ENCODE results near the gene COL13A1. TPM values are rescaled to one million over a fixed set of nuclear protein-coding genes. Genes with fewer than 3 reads are reported as not detected.

Gene COL13A1
- total RNA-seq, 1 donor from 2014 or later: 9.5 TPM

- intact Hi-C loops (cut with DNase I): loop anchor here (2.0 to 10.0 kb wide), 6 partner anchors 112 to 400 kb away; partner anchors contain the start of gene COL13A1
- DNase-seq (ENCODE audit: low spot score): peak; percentile 81
Measured at GRCh38 chr10:69914398-69915214, 112.9 kb downstream of the COL13A1 start.

GRCh38 chr10:69915215-69915560 is 113.5 kb downstream of the COL13A1 start:
- DNase-seq (ENCODE audit: low spot score): no peak
- intact Hi-C loops (cut with DNase I): loop anchor here (2.0 to 10.0 kb wide), 3 partner anchors 218 to 400 kb away; no protein-coding TSS in a partner anchor

GRCh38 chr10:69916118-69916517 is 114.4 kb downstream of the COL13A1 start:
- no peak for DNase-seq (ENCODE audit: low spot score)
- intact Hi-C loops (cut with DNase I): loop anchor here (5.0 to 10.0 kb wide), 2 partner anchors 219 to 401 kb away; no protein-coding TSS in a partner anchor

GRCh38 chr10:69918036-69918435 is 116.3 kb downstream of the COL13A1 start:
- intact Hi-C loops (cut with DNase I): loop anchor here (5.0 to 10.0 kb wide), 2 partner anchors 221 to 403 kb away; no protein-coding TSS in a partner anchor
- no peak for DNase-seq (ENCODE audit: low spot score)

GRCh38 chr10:69919250-69919649 is 117.5 kb downstream of the COL13A1 start:
- DNase-seq (ENCODE audit: low spot score): no peak
- intact Hi-C loops (cut with DNase I): loop anchor here (5.0 to 10.0 kb wide), 2 partner anchors 222 to 404 kb away; no protein-coding TSS in a partner anchor

GRCh38 chr10:69925111-69925510 is 123.4 kb downstream of the COL13A1 start:
- DNase-seq (ENCODE audit: low spot score): no peak
- intact Hi-C loops (cut with DNase I): no loop called here

GRCh38 chr10:69928339-69928738 is 126.6 kb downstream of the COL13A1 start:
- intact Hi-C loops (cut with DNase I): no loop called here
- DNase-seq (ENCODE audit: low spot score): no peak

- intact Hi-C loops (cut with DNase I): no loop called here
- no peak for DNase-seq (ENCODE audit: low spot score)
Measured at GRCh38 chr10:69929575-69929974, 127.9 kb downstream of the COL13A1 start.

GRCh38 chr10:69934768-69935167 is 133.1 kb downstream of the COL13A1 start:
- no peak for DNase-seq (ENCODE audit: low spot score)
- intact Hi-C loops (cut with DNase I): no loop called here

- intact Hi-C loops (cut with DNase I): no loop called here
Measured at GRCh38 chr10:69936091-69936490, 134.4 kb downstream of the COL13A1 start.

GRCh38 chr10:69938541-69938991 is 136.9 kb downstream of the COL13A1 start:
- DNase-seq (ENCODE audit: low spot score): no peak

More at GRCh38 chr10:69936091-69936490, 134.4 kb downstream of the COL13A1 start:
- DNase-seq (ENCODE audit: low spot score): no peak

GRCh38 chr10:69939061-69939460 is 137.4 kb downstream of the COL13A1 start:
- intact Hi-C loops (cut with DNase I): no loop called here
- DNase-seq (ENCODE audit: low spot score): no peak

More at GRCh38 chr10:69938541-69938991, 136.9 kb downstream of the COL13A1 start:
- intact Hi-C loops (cut with DNase I): no loop called here

GRCh38 chr10:69939481-69939880 is 137.8 kb downstream of the COL13A1 start:
- no peak for DNase-seq (ENCODE audit: low spot score)
- intact Hi-C loops (cut with DNase I): no loop called here

GRCh38 chr10:69941730-69942129 is 140.0 kb downstream of the COL13A1 start:
- intact Hi-C loops (cut with DNase I): no loop called here
- no peak for DNase-seq (ENCODE audit: low spot score)

- DNase-seq (ENCODE audit: low spot score): no peak
- intact Hi-C loops (cut with DNase I): no loop called here
Measured at GRCh38 chr10:69943292-69943820, 141.7 kb downstream of the COL13A1 start.

- no peak for DNase-seq (ENCODE audit: low spot score)
- intact Hi-C loops (cut with DNase I): no loop called here
Measured at GRCh38 chr10:69944761-69945160, 143.1 kb downstream of the COL13A1 start.

GRCh38 chr10:69948261-69948660 is 146.6 kb downstream of the COL13A1 start:
- intact Hi-C loops (cut with DNase I): no loop called here
- no peak for DNase-seq (ENCODE audit: low spot score)

- intact Hi-C loops (cut with DNase I): no loop called here
- DNase-seq (ENCODE audit: low spot score): no peak
Measured at GRCh38 chr10:69949770-69950169, 148.1 kb downstream of the COL13A1 start.

GRCh38 chr10:69951658-69952057 is 150.0 kb downstream of the COL13A1 start:
- intact Hi-C loops (cut with DNase I): no loop called here
- DNase-seq (ENCODE audit: low spot score): no peak

GRCh38 chr10:69952069-69952800 is 150.5 kb downstream of the COL13A1 start:
- peak; percentile 33 for DNase-seq (ENCODE audit: low spot score)
- intact Hi-C loops (cut with DNase I): no loop called here
